GM19043 (cell line): ENCODE results near the gene PARP14.
A peak's percentile ranks its signal among the peaks of the same experiment; 100 is the strongest.
"Not testable (repeated sequence)": the region's sequence is repeated elsewhere in the genome, so short reads cannot be mapped to it uniquely, and the experiment has no call there.

ENCODE experiments used
- ATAC-seq: cut with Tn5 transposase; IDR thresholded peaks from one replicate; pipeline ENCODE4 v1.9.1; 2021; ENCODE audit warnings: low read depth; ENCODE audit not compliant: unreplicated experiment

PARP14 gene

GRCh38 chr3:122680475-122681283, at the start of gene PARP14:
TSS of gene PARP14 (plus strand) at chr3:122680839. CDS start at chr3:122680884, 45 bp downstream.
- no peak for ATAC-seq

GRCh38 chr3:122635789-122636188, 44.9 kb upstream of the PARP14 start:
- no peak for ATAC-seq

- ATAC-seq, result no peak
Measured at GRCh38 chr3:122636697-122637096, 43.9 kb upstream of the PARP14 start.

GRCh38 chr3:122640437-122640999, 40.1 kb upstream of the PARP14 start:
- no peak for ATAC-seq

- ATAC-seq, result peak; percentile 70
Measured at GRCh38 chr3:122642935-122643334, 37.7 kb upstream of the PARP14 start.

- ATAC-seq, result peak; percentile 64
Measured at GRCh38 chr3:122646146-122646988, 34.3 kb upstream of the PARP14 start.

- not testable (repeated sequence) for ATAC-seq
Measured at GRCh38 chr3:122651233-122651907, 29.3 kb upstream of the PARP14 start.

- ATAC-seq, result not testable (repeated sequence)
Measured at GRCh38 chr3:122651962-122652361, 28.7 kb upstream of the PARP14 start.

- not testable (repeated sequence) for ATAC-seq
Measured at GRCh38 chr3:122658336-122658735, 22.3 kb upstream of the PARP14 start.

- ATAC-seq, result no peak
Measured at GRCh38 chr3:122660297-122660974, 20.2 kb upstream of the PARP14 start.

- ATAC-seq, result no peak
Measured at GRCh38 chr3:122661633-122662032, 19.0 kb upstream of the PARP14 start.

GRCh38 chr3:122662505-122662904, 18.1 kb upstream of the PARP14 start:
- no peak for ATAC-seq

GRCh38 chr3:122665226-122665786, 15.3 kb upstream of the PARP14 start:
- ATAC-seq, result no peak

GRCh38 chr3:122665881-122666280, 14.8 kb upstream of the PARP14 start:
- no peak for ATAC-seq

- no peak for ATAC-seq
Measured at GRCh38 chr3:122668930-122669730, 11.5 kb upstream of the PARP14 start.

- no peak for ATAC-seq
Measured at GRCh38 chr3:122671553-122671952, 9.1 kb upstream of the PARP14 start.

- ATAC-seq, result no peak
Measured at GRCh38 chr3:122674339-122674738, 6.3 kb upstream of the PARP14 start.

GRCh38 chr3:122676759-122677158, 3.9 kb upstream of the PARP14 start:
- no peak for ATAC-seq

GRCh38 chr3:122677216-122677615, 3.4 kb upstream of the PARP14 start:
- ATAC-seq, result no peak
